Fibroblast of lung (primary cell): ENCODE data around the gene MAP1LC3B.

Source experiments
- CTCF ChIP-seq, 2 donors: IDR thresholded peaks in 1 of 2; conservative IDR thresholded peaks in 1 of 2; 1 replicate in 1 of 2; 2 replicates in 1 of 2; pipeline ENCODE4 v1.5.1; 2011 to 2012; ENCODE audit warnings: low read length in 2 of 2, control low read depth in 1 of 2, inconsistent platforms in 1 of 2, low read depth in 1 of 2, mild to moderate bottlenecking in 1 of 2
- EZH2 ChIP-seq: IDR thresholded peaks from 2 replicates; pipeline ENCODE4 v1.5.1; 2012; ENCODE audit warnings: low read length, control low read depth, mild to moderate bottlenecking; ENCODE audit errors: missing control alignments

- no peak for TF ChIP-seq CTCF (conservative IDR thresholded peaks at IDR 0.05 in 1 of 2, IDR thresholded peaks at IDR 0.05 in 1 of 2; ENCODE audit: low read depth in 1 of 2, low read length in 2 of 2)
- TF ChIP-seq EZH2, result no peak
These were observed 44.1 kb upstream of the MAP1LC3B start for GRCh38 chr16:87347932-87348615.
